Glomerular visceral epithelial cell (primary cell): Measurements from ENCODE around the gene CLPTM1.
A peak's percentile ranks its signal among the peaks of the same experiment; 100 is the strongest.
"Not testable (repeated sequence)": the region's sequence is repeated elsewhere in the genome, so short reads cannot be mapped to it uniquely, and the experiment has no call there.

Experiments used
- DNase-seq: peaks from one replicate; pipeline ENCODE4 v3.0.0-alpha.2; 2016; ENCODE audit errors: extremely low spot score

Gene CLPTM1

DNA sequence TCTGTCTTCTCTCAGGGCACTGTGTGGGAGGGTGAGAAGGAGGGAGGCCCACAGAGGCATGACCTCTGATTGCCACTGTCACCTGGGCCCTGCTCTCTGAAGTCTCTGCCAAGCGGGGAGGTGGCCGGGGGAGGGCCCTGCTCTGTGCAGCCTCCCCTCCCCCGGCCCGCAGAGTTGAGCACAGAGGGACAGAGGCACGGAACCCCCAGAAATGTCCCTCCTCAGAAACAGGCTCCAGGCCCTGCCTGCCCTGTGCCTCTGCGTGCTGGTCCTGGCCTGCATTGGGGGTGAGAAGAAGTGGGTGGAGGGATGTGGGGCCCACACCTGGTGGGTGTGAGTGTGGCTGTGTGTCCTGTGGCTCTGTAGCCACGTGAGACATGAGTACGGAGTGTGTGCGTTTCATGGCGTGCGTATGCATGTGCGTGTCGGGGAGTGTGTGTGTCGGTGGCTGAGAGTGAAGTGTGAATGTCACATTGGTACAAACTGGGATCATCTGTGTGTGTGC lies 13.1 kb upstream of the CLPTM1 start, which contains the start of gene APOC4:
TSS of gene APOC4 (plus strand) at position 171 of the 505 bp plus-strand sequence. CDS start at position 212, 41 bp downstream.
- no peak for DNase-seq

DNA sequence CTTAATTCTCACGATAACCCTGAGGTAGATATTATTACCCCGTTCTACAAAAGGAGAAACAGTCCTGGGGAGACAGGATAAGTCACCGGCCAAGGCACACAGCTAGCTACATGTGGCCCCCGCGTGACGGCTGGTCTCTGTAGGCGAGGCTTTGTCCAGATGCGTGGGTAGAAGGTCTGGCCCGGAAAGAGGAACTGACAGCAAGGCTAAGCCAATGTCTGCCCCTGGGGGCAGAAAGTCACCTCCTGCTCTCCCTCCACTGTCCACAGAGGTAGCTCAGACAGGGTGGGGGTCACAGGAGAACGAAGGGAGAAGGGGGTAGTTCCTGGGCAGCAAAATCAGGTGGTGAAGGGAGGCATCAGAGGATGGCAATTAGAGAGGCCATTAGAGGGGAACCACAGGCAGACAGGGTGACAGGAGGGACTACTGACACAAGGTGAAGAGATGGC lies 11.4 kb upstream of the CLPTM1 start:
- DNase-seq = no peak

- no peak for DNase-seq
These were observed 8.1 kb upstream of the CLPTM1 start for GRCh38 chr19:44947041-44947581.

DNA sequence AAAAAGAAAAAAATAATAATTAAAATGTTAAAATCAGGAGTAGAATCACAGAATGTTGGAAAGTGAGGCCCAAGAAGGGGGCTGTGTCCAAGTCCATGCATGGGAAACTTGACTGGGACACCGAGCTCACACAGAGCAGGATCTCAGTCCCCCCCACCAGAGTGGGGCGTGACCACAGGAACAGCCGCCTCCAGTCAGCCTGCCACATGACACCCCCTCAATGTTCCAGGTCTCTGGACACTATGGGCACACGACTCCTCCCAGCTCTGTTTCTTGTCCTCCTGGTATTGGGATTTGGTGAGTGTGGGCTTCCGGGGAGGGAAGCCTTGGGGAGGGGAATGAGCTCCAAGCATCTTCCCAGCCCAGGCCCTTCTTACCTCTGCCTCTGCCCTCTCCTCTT lies 6.9 kb upstream of the CLPTM1 start:
- DNase-seq = no peak

DNA sequence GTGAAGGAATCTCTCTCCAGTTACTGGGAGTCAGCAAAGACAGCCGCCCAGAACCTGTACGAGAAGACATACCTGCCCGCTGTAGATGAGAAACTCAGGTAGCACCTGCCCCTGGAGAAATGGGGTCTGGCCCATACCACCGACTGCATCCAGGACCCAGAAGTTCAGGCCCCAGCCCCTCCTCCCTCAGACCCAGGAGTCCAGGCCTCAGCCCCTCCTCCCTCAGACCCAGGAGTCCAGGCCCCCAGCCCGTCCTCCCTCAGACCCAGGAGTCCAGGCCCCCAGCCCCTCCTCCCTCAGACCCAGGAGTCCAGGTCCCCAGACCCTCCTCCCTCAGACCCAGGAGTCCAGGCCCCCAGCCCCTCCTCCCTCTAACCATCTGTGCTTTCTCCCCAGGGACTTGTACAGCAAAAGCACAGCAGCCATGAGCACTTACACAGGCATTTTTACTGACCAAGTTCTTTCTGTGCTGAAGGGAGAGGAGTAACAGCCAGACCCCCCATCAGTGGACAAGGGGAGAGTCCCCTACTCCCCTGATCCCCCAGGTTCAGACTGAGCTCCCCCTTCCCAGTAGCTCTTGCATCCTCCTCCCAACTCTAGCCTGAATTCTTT lies 6.3 kb upstream of the CLPTM1 start:
- no peak for DNase-seq

GRCh38 chr19:44949550-44949949 lies 5.6 kb upstream of the CLPTM1 start:
- DNase-seq = no peak

DNA sequence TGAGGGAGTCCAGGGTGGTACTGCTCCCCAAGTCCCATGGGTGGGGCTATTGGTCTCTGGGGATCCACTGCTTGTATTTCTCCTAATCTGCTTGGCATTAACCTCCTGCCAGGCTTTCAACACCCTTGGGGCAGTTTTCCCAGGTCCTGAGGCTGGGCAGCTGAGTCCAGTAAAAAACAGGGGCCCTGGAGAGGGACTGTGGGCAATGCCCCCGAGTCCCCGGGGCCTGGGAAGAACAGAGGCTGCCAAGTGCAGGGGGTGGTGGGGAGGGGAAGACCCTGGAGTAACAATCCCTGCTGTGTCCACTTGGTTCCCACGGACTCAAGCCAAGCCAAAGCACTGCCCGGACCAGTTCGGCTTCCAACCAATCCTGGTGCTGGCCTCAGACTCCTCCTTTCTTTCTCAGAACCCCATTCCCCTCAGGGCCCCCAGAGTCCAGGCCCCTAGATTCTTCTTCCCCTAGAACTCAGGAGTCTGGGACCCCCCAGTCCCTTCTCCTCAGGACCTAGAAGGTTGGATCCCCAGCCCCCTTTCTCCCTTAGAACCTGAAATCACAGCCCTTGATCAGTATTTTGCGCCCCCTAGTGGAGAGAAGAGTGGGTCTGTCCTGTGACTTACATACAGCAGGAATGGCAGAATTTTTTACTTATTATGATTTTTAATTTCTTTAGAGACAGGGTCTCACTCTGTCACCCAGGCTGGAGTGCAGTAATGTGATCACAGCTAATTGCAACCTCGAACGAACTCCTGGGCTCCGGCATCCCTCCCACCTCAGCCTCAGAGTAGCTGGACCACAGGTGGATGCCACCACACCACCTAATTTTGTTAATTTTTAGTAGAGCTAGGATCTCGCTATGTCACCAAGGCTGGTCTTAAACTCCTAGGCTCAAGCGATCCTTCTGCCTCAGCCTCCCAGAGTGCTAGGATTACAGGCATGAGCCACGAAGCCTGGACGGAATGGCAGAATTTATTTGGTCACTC lies 3.7 kb upstream of the CLPTM1 start:
- DNase-seq = peak; percentile 73

- no peak for DNase-seq
These were observed 917 bp upstream of the CLPTM1 start for GRCh38 chr19:44954278-44954648.

GRCh38 chr19:44955505-44956439 lies 592 bp downstream of the CLPTM1 start:
- no peak for DNase-seq

DNA sequence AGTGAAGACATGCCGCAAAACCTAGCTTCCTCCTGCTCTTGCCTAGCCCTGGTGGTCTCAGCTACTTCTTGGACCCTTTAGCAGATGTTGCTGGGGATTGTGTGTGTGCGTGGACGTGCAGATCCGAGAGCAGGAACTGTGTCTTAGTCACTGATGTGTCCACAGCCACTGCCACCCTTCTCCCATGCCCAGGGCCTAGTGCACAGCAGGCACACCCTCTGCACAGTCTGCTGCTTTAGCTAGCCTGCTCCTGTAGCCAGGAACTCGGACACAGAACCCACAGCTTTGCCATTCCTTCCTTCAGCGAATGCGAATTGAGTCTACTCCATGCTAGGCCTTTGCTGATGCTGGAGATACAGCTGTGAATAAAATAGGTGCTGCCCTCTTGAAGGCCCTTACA lies 2.3 kb downstream of the CLPTM1 start:
- DNase-seq = peak; percentile 45

- DNase-seq = no peak
These were observed 2.9 kb downstream of the CLPTM1 start for GRCh38 chr19:44958090-44958489.

DNA sequence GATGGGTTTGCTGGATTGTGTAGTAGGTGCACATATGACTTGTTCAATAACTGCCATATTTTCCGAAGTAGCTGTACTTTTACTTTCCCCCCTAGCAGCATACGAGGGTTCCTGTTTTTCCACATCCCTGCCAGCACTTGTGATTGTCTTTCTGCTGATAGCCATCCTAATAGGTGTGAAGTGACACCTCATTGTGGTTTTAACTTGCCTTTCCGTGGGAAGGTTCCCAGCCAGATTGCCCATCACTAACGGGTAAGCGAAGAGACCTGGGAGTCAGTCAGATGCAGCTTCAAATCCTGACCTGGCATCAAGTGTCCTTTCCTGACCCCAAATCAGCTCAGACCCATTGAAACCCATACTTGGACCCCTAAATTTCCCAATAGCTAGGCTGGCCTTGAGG lies 4.5 kb downstream of the CLPTM1 start:
- no peak for DNase-seq

DNA sequence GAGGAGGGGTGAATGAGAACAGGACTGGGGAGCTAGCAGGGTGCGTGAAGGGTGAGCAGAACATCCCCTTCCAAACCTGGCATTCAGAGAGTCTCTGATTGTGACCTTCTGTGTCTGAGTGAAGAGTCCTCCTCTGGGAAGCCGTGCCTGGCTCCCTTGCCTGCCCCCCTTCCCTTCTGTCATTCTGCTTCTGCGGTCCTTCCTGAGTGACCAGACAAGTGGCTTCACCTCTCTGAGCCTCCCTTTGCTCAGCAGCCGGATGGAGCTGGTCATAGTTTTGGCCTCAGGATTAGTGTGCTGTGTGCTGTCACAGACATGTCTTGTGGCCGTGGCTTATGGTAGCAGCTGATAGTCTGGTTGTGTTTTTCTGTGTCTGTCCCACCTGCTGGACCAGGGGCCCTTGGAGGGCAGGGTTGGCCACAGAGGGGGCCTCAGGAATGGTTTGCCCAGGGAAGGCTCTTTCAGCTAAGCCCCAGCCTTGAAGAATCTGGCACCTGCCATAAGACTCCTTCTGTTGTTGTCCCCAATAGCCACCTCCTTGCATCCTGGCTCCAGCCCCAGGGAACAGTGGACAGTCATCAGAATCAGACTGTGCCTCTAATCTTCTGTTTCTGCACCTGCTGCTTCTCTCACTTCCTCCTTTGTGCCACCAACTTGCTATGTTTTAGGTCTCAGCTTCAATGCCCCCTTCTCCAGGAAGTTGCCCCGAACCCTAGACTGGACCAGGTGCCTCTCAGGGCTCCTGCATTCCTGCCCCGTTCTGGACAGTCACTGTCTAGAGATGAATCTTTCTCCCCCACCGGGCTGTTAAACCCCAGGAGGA lies 5.9 kb downstream of the CLPTM1 start:
- DNase-seq = no peak

DNA sequence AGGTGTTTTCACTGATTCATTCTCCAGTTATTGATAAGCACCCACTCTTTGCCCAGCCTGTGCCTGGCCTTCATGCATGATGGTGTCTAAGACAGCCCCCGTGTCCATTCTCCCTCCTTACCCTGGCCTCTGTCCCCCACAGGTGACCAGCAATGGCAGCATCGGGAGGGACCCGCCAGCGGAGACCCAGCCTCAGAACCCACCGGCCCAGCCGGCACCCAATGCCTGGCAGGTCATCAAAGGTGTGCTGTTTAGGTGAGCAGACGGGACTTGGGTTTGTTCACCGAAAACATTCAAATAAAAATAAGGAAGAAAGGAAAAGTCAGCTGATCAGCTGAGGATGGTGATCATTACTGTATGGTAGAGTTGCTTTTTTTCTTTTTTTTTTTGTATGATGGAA lies 6.6 kb downstream of the CLPTM1 start:
- no peak for DNase-seq

DNA sequence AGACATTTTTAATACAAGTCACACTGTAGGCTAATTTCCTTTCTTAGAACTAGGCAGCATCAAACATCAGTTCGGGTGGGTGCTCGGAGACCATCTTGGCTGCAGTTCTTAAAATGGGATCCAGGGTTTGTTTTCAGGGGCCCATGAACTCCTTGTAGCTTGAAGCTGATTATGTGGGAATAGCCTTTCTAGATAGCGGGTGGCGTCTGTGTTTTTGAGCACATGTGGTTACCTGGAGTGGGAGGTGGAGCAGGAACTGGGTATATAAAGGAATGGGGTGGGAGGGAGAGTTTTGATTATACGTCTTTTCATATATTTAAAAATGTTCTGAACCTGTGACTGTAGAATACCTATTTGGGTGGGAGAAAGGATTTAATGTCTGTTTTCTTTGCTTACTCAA lies 12.9 kb downstream of the CLPTM1 start:
- no peak for DNase-seq

DNA sequence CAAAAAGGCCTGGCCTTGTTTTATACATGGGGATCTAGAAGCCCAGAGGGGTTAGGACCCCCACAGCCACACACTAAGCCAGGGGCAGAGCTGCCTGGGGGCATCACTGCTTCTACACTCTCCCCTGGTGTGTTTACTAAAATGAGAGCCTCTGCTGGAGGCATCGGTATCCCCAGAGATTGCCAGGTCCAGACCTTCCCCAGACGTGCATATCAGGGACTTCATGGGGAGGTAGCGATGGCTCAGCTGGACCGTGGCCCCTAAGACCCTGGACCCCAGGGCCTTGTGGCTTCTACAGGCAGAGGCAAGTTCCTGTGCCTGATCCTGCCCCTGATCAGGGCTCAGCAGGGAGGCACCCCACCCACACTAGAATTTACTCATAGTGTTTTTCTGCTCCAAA lies 13.5 kb downstream of the CLPTM1 start:
- DNase-seq = no peak

DNA sequence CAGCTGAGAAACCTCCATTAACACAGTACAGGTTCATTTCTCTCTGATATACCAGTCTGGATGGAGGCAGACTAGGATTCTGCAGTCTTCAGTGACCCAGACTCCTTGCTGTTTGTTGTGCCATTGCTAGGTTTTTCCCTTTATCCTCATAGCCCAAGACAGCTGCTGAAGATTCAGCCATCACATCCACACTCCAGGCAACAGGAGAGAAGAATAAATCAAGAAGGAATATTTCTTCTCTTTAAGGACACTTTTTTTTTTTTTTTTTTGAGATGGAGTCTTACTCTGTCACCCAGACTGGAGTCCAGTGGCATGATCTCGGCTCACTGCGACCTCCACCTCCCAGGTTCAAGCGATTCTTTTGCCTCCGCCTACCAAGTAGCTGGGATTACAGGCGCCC lies 14.3 kb downstream of the CLPTM1 start:
- no peak for DNase-seq

DNA sequence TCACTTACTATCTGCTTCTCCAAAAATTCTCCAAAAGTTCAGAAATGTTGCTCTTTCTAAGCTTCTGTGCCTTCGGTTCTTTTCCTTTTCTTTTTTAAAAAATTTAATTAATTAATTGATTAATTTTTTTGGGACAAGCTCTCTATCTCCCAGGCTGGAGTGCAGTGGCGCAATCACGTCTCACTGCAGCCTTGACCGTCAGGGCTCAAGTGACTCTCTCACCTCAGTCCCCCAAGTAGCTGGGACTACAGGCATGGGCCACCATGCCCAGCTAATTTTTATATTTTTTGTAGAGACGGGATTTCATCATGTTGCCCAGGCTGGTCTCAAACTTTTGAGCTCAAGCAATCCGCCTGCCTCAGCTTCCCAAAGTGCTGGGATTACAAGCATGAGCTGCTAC lies 16.3 kb downstream of the CLPTM1 start:
- not testable (repeated sequence) for DNase-seq

DNA sequence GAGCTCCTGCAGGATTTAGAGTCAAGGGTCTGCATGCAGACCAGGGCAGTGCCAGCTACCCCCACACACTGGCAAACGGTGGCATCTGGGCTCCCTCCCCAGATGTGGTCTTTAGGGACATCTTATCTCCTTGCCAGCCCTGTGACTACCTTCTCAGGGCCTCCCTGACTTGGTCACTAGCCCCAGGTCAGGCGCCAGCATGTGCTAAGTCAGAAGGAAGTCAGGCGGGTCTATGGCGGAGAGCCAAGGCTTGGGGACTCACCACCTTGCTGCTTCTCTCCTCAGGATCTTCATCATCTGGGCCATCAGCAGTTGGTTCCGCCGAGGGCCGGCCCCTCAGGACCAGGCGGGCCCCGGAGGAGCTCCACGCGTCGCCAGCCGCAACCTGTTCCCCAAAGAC lies 17.6 kb downstream of the CLPTM1 start:
- no peak for DNase-seq

GRCh38 chr19:44973982-44974735 lies 19.0 kb downstream of the CLPTM1 start:
- DNase-seq = no peak
